Umbilical cord (tissue), 2 donors: Measurements from ENCODE around the gene ZDHHC20. TPM values are rescaled to one million over a fixed set of nuclear protein-coding genes. Genes with fewer than 3 reads are reported as not detected.

ENCODE experiments used
- DNase-seq: peaks from one replicate; pipeline ENCODE4 v3.0.0-alpha.2; 2015; ENCODE audit warnings: low spot score
- total RNA-seq: library from RNA; depleted of rRNA; stranded (reverse); fragments of >200 nt; gene quantifications from one replicate; pipeline ENCODE4 v1.2.3, GENCODE V29; 2014; ENCODE audit warnings: low replicate concordance; ENCODE audit not compliant: insufficient read depth

Gene ZDHHC20
- total RNA-seq, 1 donor from 2014 or later = 110 TPM

DNA sequence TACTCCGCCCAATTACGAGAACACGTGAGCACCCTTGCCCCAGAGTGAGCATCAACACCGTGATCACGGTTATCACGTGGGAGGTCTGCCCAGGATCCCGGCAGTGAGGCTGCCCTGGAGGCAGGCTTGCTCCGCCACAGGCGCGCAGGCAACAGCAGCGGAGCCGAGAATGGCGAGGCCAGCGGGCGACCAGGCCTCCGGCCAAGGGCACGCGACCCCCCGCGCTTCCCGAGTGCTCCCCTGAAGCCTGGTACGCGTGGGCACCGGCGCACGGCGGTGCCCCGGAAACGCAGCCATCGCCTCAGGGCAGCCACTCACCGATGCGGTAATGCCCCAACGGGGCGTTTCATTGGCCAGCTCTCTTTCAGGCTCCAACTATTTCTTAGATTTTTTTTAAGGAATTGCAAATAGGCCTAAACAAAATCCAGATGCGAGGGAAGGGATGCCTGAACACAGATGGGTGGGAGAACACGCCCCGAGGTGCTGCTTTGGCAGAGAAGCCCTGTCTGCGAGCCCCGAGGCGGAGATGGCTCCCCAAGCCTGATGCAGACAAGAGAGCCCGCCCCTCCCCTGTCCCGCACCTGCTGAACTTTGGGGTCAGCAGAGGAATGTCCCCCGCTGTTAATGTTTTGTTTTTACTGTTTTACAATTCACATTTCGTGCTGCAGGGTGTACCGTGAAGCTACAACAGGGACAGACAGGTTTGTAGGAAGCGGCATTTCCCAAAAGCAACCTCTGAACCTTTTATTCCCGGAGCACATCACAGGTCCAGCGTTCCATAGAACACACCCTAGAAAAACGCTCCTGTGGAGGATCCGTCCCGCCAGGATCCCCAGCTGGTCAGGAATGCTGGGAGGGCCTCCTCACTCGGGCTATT lies 132.7 kb downstream of the ZDHHC20 start:
- DNase-seq = peak; percentile 34

DNA sequence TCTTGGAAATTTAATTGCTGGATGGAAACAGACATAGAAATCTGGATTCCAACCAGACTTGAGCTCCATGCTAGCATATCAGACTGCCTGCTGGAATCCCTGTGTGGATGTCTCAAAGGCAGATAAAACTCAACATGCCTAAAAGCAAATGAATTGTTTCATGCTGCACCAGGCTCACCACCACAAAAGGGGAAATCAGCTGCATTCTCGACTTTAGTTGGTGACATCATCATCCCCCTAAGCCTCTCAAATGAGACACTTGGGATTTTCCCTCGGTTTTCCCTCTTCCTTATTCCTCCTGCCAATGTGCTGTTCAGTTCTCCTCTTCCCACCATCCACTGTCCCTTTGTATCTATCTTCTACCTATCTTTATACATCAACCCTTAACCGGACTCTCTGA lies 134.3 kb downstream of the ZDHHC20 start:
- no peak for DNase-seq

DNA sequence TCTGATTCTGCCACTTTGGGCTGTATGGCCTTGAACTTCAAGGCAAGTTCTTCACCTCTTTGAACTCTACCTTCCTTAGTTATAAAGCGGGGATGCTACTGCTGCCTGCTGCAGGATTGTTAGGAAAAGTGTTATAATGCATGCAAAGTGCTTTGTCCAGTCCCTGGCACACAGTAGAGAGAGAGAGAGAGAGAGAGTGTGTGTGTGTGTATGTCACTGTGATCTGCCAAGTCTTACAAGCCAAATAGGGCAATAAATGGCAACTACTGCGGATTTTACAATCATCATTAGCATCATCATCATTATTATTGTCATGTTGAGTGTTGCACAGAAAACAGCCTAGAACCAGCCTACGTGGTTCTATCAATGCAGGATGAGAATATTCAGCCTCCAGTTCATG lies 136.1 kb downstream of the ZDHHC20 start:
- no peak for DNase-seq

Other genes starting within 250 kb of the ZDHHC20 start
- gene MICU2, start 144.9 kb upstream of the ZDHHC20 start, total RNA-seq = 95.3 TPM
- 4.1 TPM for gene FGF9, start 211.8 kb upstream of the ZDHHC20 start, total RNA-seq